Measurements from ENCODE around the gene CDH4. TPM values are rescaled to one million over a fixed set of nuclear protein-coding genes. Genes with fewer than 3 reads are reported as not detected.

Gene CDH4
- total RNA-seq, 1 experiment from 2014 or later = not detected

GRCh38 chr20:61565791-61566190 is 313.7 kb downstream of the CDH4 start:
- CTCF ChIA-PET = no interaction called here
- intact Hi-C loops (cut with micrococcal nuclease; ENCODE audit: unreplicated experiment) (no loop called here), in situ Hi-C loops (cut with HindIII; ENCODE audit: low pct_unique_long_range_greater_than_20kb, low sequenced_read_pairs) (no loop called here)
- POLR2A ChIA-PET = no interaction called here
- ATAC-seq = no peak
- H3K4me1 ChIP-seq (ENCODE audit: control insufficient read depth, insufficient read depth, low read length) = no peaks in the 10 kb centered on the region
- H3K9me3 ChIP-seq (ENCODE audit: control insufficient read depth, insufficient read depth, low read depth, low read length) = no peaks in the 10 kb centered on the region
- no TSS peak for BruUV-seq (replicated peaks)
- TF ChIP-seq, protein P1, sequence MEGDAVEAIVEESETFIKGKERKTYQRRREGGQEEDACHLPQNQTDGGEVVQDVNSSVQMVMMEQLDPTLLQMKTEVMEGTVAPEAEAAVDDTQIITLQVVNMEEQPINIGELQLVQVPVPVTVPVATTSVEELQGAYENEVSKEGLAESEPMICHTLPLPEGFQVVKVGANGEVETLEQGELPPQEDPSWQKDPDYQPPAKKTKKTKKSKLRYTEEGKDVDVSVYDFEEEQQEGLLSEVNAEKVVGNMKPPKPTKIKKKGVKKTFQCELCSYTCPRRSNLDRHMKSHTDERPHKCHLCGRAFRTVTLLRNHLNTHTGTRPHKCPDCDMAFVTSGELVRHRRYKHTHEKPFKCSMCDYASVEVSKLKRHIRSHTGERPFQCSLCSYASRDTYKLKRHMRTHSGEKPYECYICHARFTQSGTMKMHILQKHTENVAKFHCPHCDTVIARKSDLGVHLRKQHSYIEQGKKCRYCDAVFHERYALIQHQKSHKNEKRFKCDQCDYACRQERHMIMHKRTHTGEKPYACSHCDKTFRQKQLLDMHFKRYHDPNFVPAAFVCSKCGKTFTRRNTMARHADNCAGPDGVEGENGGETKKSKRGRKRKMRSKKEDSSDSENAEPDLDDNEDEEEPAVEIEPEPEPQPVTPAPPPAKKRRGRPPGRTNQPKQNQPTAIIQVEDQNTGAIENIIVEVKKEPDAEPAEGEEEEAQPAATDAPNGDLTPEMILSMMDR (IDR thresholded peaks at IDR 0.05) = no peak
- TF ChIP-seq SIN3A (IDR thresholded peaks at IDR 0.05; ENCODE audit: borderline replicate concordance, insufficient read depth, low read depth, low read length) = no peak
- no peak for TF ChIP-seq TCF7L2 (IDR thresholded peaks at IDR 0.05; ENCODE audit: low read depth, low read length)
- TF ChIP-seq REST (IDR thresholded peaks at IDR 0.05; ENCODE audit: insufficient read depth in 1 of 2, low read depth in 2 of 2, low read length in 1 of 2) = no peak
- no peak for TF ChIP-seq POLR2AphosphoS5 (IDR thresholded peaks at IDR 0.05; ENCODE audit: low read depth, low read length)
- no peaks in the 10 kb centered on the region for H3K36me3 ChIP-seq (ENCODE audit: control insufficient read depth, insufficient read depth, low read length)
- no peak overlapping the region for H3K4me3 ChIP-seq (ENCODE audit: low read depth in 2 of 2, low read length in 2 of 2)
- no peak for DNase-seq (ENCODE audit: low read depth, low spot score)
- no peak overlapping the region for H3K27ac ChIP-seq (ENCODE audit: low read length)
- peaks cover 2% of the 10 kb centered on the region; the same call in 1 of the 2 replicates for H3K27me3 ChIP-seq (ENCODE audit: control insufficient read depth, insufficient read depth, low read length)

GRCh38 chr20:61566691-61567090 is 314.6 kb downstream of the CDH4 start:
- no peaks in the 10 kb centered on the region for H3K4me1 ChIP-seq (ENCODE audit: control insufficient read depth, insufficient read depth, low read length)
- POLR2A ChIA-PET = no interaction called here
- DNase-seq (ENCODE audit: low read depth, low spot score) (no peak), ATAC-seq (no peak)
- no peaks in the 10 kb centered on the region for H3K36me3 ChIP-seq (ENCODE audit: control insufficient read depth, insufficient read depth, low read length)
- no peak overlapping the region for H3K27ac ChIP-seq (ENCODE audit: low read length)
- no peak overlapping the region for H3K4me3 ChIP-seq (ENCODE audit: low read depth in 2 of 2, low read length in 2 of 2)
- BruUV-seq (replicated peaks) = no TSS peak
- CTCF ChIA-PET = no interaction called here
- in situ Hi-C loops (cut with HindIII; ENCODE audit: low pct_unique_long_range_greater_than_20kb, low sequenced_read_pairs) (no loop called here), intact Hi-C loops (cut with micrococcal nuclease; ENCODE audit: unreplicated experiment) (no loop called here)
- peaks cover 2% of the 10 kb centered on the region; the same call in 1 of the 2 replicates for H3K27me3 ChIP-seq (ENCODE audit: control insufficient read depth, insufficient read depth, low read length)
- no peak for TF ChIP-seq POLR2AphosphoS5 (IDR thresholded peaks at IDR 0.05; ENCODE audit: low read depth, low read length)
- no peaks in the 10 kb centered on the region for H3K9me3 ChIP-seq (ENCODE audit: control insufficient read depth, insufficient read depth, low read depth, low read length)

- Histone ChIP-seq H3K27me3 (ENCODE audit: control insufficient read depth, insufficient read depth, low read length) (peaks cover 2% of the 10 kb centered on the region; the same call in 1 of the 2 replicates), H3K27ac (ENCODE audit: low read length) (no peak overlapping the region), H3K36me3 (ENCODE audit: control insufficient read depth, insufficient read depth, low read length) (no peaks in the 10 kb centered on the region), H3K4me3 (ENCODE audit: low read depth in 2 of 2, low read length in 2 of 2) (no peak overlapping the region), H3K4me1 (ENCODE audit: control insufficient read depth, insufficient read depth, low read length) (no peaks in the 10 kb centered on the region), H3K9me3 (ENCODE audit: control insufficient read depth, insufficient read depth, low read depth, low read length) (no peaks in the 10 kb centered on the region)
- DNase-seq (ENCODE audit: low read depth, low spot score) (no peak), ATAC-seq (no peak)
- BruUV-seq (replicated peaks) = no TSS peak
- intact Hi-C loops (cut with micrococcal nuclease; ENCODE audit: unreplicated experiment) (no loop called here), in situ Hi-C loops (cut with HindIII; ENCODE audit: low pct_unique_long_range_greater_than_20kb, low sequenced_read_pairs) (no loop called here)
- CTCF ChIA-PET = no interaction called here
- no peak for TF ChIP-seq REST (IDR thresholded peaks at IDR 0.05; ENCODE audit: insufficient read depth in 1 of 2, low read depth in 2 of 2, low read length in 1 of 2)
- no peak for TF ChIP-seq POLR2AphosphoS5 (IDR thresholded peaks at IDR 0.05; ENCODE audit: low read depth, low read length)
- TF ChIP-seq SIN3A (IDR thresholded peaks at IDR 0.05; ENCODE audit: borderline replicate concordance, insufficient read depth, low read depth, low read length) = no peak
- TF ChIP-seq, protein P1 (IDR thresholded peaks at IDR 0.05) = no peak
- no peak for TF ChIP-seq TCF7L2 (IDR thresholded peaks at IDR 0.05; ENCODE audit: low read depth, low read length)
- POLR2A ChIA-PET = no interaction called here
Measured at GRCh38 chr20:61567204-61567603, 315.1 kb downstream of the CDH4 start.
